ENCODE measurements around the gene COL7A1. TPM values are rescaled to one million over a fixed set of nuclear protein-coding genes. Genes with fewer than 3 reads are reported as not detected.
A peak's percentile ranks its signal among the peaks of the same experiment; 100 is the strongest.

The COL7A1 gene
- total and polyA plus RNA-seq, 2 of the 13 experiments (the other 11 are each of a cell fraction or from before 2014, with no cell fraction given) = 2.7 to 11.7 TPM

GRCh38 chr3:48624767-48625166 is 29.6 kb upstream of the COL7A1 start (continued):
- peak; percentile 7; the same call in 1 of the 2 replicates for TF ChIP-seq ZNF687 (CRISPR knock-in tag; IDR thresholded peaks at IDR 0.05)
- TF ChIP-seq EP300 (IDR thresholded peaks at IDR 0.05; ENCODE audit: low read depth in 2 of 2, low read length in 2 of 2) = no peak
- TF ChIP-seq EP300 (CRISPR knock-in tag; IDR thresholded peaks at IDR 0.05; ENCODE audit: borderline replicate concordance) = 0 out of 2 replicates have a peak, but pooled peaks have one; percentile 25
- no peak for TF ChIP-seq ATM (IDR thresholded peaks at IDR 0.05; ENCODE audit: borderline replicate concordance)
- TF ChIP-seq MLXIP (CRISPR knock-in tag; IDR thresholded peaks at IDR 0.05; ENCODE audit: borderline replicate concordance) = no peak
- no peak for TF ChIP-seq FOSL1 (CRISPR knock-in tag; IDR thresholded peaks at IDR 0.05; ENCODE audit: borderline replicate concordance)
- no peak for TF ChIP-seq MAF1 (CRISPR knock-in tag; IDR thresholded peaks at IDR 0.05; ENCODE audit: borderline replicate concordance)
- no peak for TF ChIP-seq ZHX1 (CRISPR knock-in tag; IDR thresholded peaks at IDR 0.05; ENCODE audit: low read depth)
- TF ChIP-seq THAP9 (CRISPR knock-in tag; IDR thresholded peaks at IDR 0.05; ENCODE audit: borderline replicate concordance) = 0 out of 2 replicates have a peak, but pooled peaks have one; percentile 6
- no peak for TF ChIP-seq HBP1 (CRISPR knock-in tag; IDR thresholded peaks at IDR 0.05; ENCODE audit: low read depth)
- no peak for TF ChIP-seq XRCC5 (optimal IDR thresholded peaks at IDR 0.05; ENCODE audit: low read length)
- 0 out of 2 replicates have a peak, but pooled peaks have one; percentile 3 for TF ChIP-seq ZNF264 (CRISPR knock-in tag; IDR thresholded peaks at IDR 0.05)
- 0 out of 2 replicates have a peak, but pooled peaks have one; percentile 39 for TF ChIP-seq ZNF83 (CRISPR knock-in tag; IDR thresholded peaks at IDR 0.05; ENCODE audit: borderline replicate concordance)
- 0 out of 2 replicates have a peak, but pooled peaks have one; percentile 14 for TF ChIP-seq SPEN (CRISPR knock-in tag; IDR thresholded peaks at IDR 0.05; ENCODE audit: low read depth)

Measured in HepG2 (cell line).